GM21529 (cell line): ENCODE measurements around the gene AP5S1.
"Not testable (repeated sequence)": the region's sequence is repeated elsewhere in the genome, so short reads cannot be mapped to it uniquely, and the experiment has no call there.

Experiments used
- ATAC-seq: cut with Tn5 transposase; IDR thresholded peaks from one replicate; pipeline ENCODE4 v1.9.1; 2021; ENCODE audit not compliant: unreplicated experiment

The AP5S1 gene

DNA sequence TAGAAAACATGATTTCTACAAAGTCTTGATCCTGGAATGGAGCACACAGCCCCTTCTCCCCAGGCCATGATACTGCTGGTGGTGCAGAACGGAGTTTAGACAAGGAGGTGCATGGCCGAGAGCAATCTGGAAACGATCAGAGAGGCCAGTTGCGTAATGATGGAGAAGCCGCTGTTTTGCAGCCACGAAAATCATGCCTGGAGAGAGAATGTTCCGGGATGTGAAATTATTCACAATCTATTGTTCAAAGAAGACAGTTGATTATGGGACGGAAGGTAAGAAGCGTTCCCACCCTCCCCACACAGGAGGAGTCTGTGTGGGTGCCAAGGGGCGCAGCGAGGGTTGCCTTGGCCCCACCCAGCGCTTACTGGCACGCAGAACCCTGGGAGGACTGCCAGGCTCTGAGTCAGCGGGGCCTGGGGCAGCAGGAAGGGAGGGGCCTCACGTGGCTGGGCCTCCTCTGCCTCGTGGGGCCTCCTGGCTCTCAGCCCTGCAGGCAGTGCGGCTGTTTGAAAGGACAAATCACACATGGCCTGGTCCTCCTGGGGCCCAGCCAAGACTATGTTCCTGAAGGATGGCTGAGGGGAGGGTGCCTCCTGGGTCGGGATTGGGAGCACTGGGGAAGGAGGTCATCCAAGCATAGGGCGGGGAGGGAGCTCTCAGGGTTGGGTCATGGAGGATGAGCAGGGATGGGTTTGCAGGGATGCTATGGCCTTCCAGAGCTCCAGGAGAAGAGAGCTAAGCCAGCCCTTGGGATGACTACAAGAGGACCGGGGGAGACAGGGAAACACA lies 8.7 kb upstream of the AP5S1 start:
- ATAC-seq = no peak

DNA sequence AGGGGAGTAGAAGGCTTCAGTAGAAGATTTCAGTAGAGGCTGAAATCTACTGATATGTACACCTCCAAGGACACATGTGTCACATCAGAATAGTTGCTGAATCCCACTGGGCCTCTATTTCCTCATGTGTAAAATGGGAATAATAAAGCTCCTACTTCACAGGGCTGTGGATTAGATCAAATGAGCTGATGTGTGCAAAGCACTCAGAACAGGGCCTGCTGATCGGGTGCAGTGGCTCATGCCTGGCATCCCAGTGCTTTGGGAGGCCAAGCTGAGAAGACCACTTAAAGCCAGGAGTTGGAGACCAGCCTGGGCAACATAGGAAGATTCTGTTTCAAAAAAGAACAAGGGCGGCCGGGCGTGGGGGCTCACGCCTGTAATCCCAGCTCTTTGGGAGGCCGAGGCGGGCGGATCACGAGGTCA lies 8.1 kb upstream of the AP5S1 start:
- no peak for ATAC-seq

DNA sequence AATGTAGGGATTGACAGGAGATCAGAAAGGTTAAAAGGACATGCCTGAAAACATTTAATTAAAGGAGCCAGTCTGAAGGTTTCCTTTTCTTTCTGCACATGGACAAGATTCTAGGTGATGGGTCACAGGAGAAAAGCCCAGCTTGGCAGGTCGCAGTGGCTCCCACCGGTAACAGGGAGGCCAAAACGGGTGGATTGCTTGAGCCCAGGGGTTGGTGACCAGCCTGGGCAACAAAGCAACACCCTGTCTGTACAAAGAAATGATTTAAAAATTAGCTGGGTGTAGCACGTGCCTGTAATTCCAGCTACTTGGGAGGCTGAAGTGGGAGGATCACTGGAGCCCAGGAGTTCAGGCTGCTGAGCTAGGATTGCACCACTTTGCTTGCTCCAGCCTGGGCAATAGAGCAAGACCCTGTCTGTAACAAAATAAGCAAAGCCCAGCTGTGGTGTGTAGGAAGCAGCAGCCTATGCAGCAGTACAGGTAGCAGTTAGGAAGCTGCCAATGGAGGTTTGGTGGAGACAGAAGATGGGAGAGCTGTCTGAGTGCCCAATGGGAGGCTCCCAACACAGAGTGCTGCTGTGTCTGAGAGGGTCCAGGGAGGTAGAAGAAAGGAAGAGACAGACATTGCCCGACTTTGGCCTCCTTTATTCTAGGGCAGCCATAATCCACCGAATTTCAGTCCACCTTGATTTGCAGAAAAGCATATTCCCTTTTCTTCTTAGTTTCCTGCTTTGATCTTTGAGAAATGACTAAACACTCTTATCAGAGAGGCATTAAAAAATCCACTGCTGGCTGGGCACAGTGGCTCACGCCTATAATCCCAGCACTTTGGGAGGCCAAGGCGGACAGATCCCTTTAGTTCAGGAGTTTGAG lies 7.1 kb upstream of the AP5S1 start:
- ATAC-seq = no peak

DNA sequence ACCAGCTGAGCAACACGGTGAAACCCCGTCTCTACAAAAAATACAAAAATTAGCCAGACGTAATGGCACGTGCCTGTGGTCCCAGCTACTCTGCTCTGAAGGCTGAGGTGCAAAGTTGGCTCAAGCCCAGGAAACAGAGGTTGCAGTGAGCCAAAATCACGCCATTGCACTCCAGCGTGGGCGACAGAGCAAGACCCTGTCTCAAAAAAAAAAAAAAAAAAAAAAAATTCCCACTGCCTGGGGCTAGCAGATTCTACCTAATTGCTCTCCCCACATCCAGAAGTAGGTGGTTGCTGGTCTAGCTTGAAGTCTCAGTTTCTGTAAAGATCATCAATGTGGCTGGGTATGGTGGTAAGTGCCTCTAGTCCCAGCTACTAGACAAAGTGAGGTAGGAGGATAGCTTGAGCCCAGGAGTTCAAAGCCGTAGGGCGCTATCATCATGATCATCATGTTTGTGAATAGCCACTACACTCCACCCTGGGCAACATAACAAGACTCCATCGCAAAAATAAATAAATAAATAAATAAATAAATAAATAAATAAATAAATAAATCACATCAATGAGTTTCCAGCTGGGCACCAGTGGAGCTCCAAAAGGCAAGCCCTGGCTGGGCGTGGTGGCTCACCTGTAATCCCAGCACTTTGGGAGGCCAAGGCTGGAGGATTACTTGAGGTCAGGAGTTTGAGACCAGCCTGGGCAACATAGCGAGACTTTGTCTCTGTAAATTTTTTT lies 6.3 kb upstream of the AP5S1 start:
- no peak for ATAC-seq

- no peak for ATAC-seq
Observed at GRCh38 chr20:3814928-3815495, 5.3 kb upstream of the AP5S1 start.

DNA sequence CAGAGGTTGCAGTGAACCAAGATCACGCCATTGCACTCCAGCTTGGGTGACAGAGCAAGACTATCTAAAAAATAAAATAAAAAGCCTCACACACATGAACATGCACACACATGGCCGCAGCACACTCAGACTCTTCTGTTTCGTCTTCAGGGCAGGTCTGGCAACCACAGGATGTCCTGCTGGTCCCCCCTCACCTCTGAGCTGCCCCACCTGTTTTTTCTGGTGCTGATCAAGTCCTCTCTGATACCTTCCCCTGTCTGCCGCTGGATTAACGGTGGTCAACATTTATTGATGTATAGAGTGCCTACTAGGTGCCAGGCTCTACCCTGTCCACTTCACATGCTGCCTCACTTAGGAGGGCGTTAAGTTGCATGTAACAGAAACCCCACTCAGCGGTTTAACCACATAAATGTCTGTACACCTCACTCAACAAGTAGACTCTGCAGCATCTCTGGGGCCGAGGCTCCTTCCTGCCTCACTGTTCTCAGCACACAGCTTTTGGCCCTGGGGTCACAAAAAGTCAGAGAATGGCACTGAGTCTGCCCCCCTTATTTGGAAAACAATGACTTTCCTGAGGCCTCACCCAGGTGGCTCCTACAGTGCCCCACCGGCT lies 4.5 kb upstream of the AP5S1 start:
- ATAC-seq = no peak

- no peak for ATAC-seq
Observed at GRCh38 chr20:3818155-3819151, 1.9 kb upstream of the AP5S1 start.

DNA sequence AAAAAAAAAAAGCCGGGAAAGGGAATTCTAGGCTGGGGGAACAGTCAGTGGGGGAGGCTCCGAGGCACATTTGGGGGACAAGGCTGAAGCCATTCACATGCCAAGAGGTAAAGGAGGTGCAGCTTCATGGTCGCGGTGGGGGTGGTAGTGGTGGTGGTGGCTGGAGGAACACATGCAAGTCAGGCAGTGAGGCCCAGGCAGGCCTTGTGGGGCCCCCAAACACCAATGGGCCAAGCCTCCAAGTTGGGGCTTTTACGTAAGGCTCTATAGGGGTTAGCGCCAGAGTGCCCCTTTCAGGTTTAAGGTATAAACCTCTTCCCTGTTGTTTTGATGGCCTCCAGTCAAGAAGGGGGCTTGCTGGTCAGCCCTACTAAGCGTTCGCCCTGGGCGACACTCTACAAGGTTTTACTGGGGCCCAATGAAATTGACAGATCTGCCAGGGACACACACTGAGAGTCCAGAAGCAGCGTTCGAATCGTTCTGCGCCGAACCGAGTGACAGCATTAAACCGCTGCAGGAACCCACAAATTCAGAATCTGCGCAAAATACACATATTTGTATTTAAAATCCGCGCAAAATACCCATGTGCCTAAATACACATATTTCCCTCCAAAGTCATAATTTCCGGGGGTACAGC lies 818 bp upstream of the AP5S1 start:
- ATAC-seq = no peak

- no peak for ATAC-seq
Observed at GRCh38 chr20:3820901-3821727, 767 bp downstream of the AP5S1 start.

- ATAC-seq = no peak
Observed at GRCh38 chr20:3821996-3822395, 1.6 kb downstream of the AP5S1 start.

DNA sequence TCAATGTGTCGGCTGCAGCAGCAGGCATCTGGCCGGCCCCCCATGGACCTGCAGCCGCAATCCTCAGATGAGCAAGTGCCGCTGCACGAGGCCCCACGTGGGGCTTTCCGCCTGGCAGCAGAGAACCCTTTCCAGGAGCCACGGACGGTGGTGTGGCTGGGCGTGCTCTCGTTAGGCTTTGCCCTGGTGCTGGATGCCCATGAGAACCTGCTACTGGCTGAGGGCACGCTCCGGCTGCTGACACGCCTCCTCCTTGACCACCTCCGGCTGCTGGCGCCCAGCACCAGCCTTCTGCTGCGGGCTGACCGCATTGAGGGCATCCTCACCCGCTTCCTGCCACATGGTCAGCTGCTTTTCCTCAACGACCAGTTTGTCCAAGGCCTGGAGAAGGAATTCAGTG lies 3.5 kb downstream of the AP5S1 start:
- ATAC-seq = no peak

- ATAC-seq = no peak
Observed at GRCh38 chr20:3825526-3825925, 5.2 kb downstream of the AP5S1 start.

- no peak for ATAC-seq
Observed at GRCh38 chr20:3826420-3826819, 6.1 kb downstream of the AP5S1 start.

DNA sequence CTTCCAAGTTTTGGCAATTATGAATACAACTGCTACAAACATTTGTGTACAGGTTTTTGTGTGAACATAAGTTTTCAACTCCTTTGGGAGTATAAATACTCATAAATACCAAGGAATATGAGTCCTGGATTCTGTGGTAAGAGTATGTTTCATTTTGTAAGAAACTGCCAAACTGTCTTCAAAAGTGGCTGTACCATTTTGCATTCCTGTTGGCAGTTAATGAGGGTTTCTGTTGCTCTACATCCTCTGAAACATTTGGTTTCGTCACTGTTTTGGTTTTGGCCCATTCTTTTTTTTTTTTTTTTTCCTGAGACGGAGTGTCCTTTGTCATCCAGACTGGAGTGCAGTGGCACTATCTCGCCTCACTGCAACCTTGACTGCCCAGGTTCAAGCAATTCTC lies 8.5 kb downstream of the AP5S1 start:
- no peak for ATAC-seq

DNA sequence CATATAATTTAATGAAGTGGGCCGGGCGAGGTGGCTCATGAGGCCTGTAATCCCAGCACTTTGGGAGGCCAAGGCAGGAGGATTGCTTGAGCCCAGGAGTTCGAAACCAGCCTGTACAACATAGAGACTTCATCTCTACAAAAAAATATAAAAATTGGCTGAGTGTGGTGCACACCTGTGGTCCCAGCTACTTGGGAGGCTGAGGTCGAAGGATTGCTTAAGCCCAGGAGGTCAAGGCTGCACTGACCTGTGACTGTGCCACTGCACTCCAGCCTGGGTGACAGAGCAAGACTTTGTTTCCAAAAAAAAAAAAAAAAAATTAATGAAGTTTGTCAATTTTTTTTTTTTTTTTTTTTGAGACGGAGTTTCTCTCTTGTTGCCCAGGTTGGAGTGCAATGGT lies 9.5 kb downstream of the AP5S1 start:
- ATAC-seq = not testable (repeated sequence)

DNA sequence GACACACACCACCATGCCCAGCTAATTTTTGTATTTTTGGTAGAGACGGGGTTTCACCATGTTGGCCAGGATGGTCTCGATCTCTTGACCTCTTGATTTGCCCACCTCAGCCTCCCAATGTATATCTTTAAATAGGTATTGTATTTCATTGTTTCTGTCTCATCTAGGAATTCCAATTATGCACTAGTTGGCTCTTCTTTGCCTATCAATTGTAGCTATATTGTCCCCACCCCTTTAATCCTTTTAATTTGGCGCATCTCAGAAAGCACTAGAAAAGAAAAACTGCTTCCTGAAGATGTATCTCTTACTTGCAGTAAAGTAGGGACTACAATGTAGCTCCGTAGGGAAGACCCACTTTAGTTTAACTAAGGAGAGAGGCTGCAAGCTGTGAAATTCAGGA lies 15.8 kb downstream of the AP5S1 start:
- ATAC-seq = no peak

- ATAC-seq = no peak
Observed at GRCh38 chr20:3839328-3839727, 19.0 kb downstream of the AP5S1 start.

DNA sequence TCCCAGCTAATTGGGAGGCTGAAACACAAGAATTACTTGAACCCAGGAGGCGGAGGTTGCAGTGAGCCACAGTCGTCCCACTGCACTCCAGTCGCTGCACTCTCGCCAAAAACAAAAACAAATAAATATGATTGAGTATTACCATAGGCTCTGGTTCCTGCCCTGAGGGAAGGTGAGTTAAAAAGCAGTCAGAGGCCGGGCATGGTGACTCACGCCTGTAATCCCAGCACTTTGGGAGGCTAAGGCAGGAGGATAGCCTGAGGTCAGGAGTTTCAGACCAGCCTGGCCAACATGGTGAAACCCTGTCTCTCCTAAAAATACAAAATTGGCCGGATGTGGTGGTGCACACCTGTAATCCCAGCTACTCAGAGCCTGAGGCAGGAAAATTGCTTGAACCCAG lies 19.9 kb downstream of the AP5S1 start:
- ATAC-seq = not testable (repeated sequence)
